Measurements from ENCODE around the gene ZNF236.

- no peak for TF ChIP-seq CTCF (IDR thresholded peaks at IDR 0.05; ENCODE audit: poor library complexity)
- no peak for TF ChIP-seq EZH2 (IDR thresholded peaks at IDR 0.05; ENCODE audit: borderline replicate concordance)
These were observed 148.6 kb downstream of the ZNF236 start for GRCh38 chr18:76970770-76971559.
